Stimulated activated naive CD8-positive, alpha-beta T cell treated with anti-CD3 and anti-CD28 coated beads, Interleukin-15, amount 100 ng/mL, for 72 hours (primary cell): ENCODE results near the gene B3GNT7.
A peak's percentile ranks its signal among the peaks of the same experiment; 100 is the strongest.

Experiments used
- ATAC-seq: fragments of 150-1000 bp; cut with Tn5 transposase; 2 replicates; pipeline ENCODE4 v1.10.0; 2021; ENCODE audit warnings: mild to moderate bottlenecking, moderate library complexity
- DNase-seq, 2 donors: peaks; one replicate each; pipeline ENCODE4 v3.0.0; 2021 to 2022
- H3K27ac Mint-ChIP-seq, 2 donors: one replicate each; pipeline ENCODE4 v1.8.0; 2022; ENCODE audit warnings: mild to moderate bottlenecking in 2 of 2, mixed read lengths in 2 of 2, moderate library complexity in 2 of 2
- H3K27me3 Mint-ChIP-seq: one replicate; pipeline ENCODE4 v1.8.0; 2022; ENCODE audit warnings: mixed read lengths
- H3K4me1 Mint-ChIP-seq: one replicate; pipeline ENCODE4 v1.8.0; 2022; ENCODE audit warnings: mild to moderate bottlenecking, mixed read lengths
- H3K4me3 Mint-ChIP-seq, 2 donors: one replicate each; pipeline ENCODE4 v1.8.0; 2022; ENCODE audit warnings: mild to moderate bottlenecking in 2 of 2, mixed read lengths in 2 of 2, moderate library complexity in 1 of 2
- H3K9me3 Mint-ChIP-seq, 2 donors: one replicate each; pipeline ENCODE4 v1.8.0; 2022; ENCODE audit warnings: mixed read lengths in 2 of 2

Gene B3GNT7

DNA sequence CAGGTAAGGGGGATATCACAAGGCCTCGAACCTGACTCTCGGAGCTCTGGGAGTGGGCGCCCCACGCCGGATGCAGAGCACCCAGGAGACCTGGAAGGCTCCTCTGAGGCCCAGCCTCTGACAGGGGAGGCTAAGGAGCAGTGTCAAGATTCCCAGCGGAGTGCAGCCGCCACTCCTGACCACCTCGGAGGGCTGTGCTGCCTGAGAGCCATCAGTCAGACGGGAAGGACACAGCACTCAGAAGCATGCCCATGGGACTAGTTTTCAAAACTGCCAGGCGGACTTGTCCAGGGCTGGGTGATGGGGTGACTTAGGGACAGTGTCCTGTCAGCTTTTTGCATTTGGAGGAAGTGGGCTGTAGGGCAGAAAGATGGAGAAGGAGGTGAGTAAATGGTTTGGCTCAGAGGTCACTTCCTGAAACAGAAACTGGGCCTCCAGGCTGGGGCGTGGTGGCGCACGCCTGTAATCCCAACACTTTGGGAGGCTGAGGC, 34.6 kb upstream of the B3GNT7 start:
- H3K27ac Mint-ChIP-seq: no peak overlapping the region
- ATAC-seq (no peak), DNase-seq (no peak)
- no peak overlapping the region for H3K4me3 Mint-ChIP-seq
- no peaks in the 10 kb centered on the region for H3K27me3 Mint-ChIP-seq
- no peaks in the 10 kb centered on the region for H3K9me3 Mint-ChIP-seq
- H3K4me1 Mint-ChIP-seq: peaks cover 25% of the 10 kb centered on the region

DNA sequence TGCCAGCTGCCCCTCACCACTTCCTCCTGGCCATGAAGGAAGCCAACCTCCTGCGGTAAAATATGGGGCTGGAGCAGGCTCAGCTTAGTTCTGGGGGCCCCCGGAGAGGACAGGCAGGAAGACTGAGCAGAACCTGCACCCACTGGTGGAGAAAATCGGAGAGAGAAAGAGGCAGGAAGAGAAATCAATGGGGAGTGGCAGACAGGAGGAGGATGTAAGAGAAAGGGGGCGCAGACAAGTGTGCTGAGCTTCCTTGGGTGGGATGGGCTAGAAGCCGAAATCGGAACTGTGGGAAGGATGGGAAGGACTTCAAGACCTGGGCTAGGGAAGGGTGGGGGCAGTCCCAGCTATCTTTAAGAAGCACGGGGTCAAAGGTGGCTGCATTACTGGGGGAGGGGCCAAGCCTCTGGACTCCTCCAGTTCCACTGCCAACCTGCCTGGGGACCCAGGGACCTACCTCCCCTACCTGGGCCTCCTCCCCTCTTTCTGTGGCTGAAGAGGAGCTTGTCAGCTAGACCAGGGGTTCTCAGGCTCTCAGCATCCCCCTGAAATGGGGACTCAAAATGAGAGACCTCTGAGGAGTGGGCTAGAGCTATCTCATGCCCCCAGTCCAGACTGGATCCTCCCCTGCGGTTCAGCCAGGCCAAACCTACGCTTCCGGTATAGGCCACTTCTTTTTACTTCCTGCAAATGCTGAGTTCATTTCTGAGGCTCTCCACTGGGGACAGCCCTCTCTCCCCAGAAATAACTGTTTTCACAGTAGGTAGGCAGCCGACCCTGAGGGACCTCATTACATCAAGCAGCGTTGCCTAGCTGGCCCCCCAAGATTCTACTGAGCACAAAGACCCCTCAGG, 33.6 kb upstream of the B3GNT7 start:
- Mint-ChIP-seq H3K27ac (peak overlapping the region; percentile 65 to 87), H3K4me3 (peak overlapping the region; percentile 12 to 42), H3K4me1 (peaks cover 25% of the 10 kb centered on the region), H3K9me3 (no peaks in the 10 kb centered on the region), H3K27me3 (no peaks in the 10 kb centered on the region)
- ATAC-seq (peak; percentile 87), DNase-seq (peak; percentile 5 to 36)

DNA sequence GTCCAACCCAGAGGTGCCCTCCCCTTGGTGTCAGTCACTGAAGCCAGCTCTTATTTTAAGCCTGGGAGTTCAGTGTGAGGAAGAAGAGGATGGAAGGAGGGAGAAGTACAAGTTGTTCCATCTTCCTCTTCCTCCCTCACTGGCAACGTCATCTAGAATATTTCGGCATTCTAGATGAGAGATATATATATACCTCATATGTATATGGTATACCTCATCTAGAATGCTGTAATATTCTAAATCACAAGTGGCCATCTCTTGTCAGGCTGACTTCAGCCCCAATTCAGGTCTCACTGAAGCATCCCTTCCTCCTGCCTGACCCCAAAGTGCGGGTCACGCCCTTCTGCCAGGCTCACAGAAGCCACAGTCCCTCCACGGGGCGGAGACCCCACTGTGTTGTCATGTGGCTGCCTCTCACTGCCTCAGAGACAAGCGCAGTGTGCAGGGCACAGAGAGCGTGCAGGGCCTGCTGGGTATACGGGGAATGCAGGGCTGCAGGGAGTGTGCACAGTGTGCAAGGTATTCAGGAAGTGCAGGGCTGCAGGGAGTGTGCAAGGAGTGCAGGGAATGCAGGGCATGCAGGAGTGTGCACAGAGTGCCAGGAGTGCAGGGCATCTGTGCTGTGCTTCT, 32.8 kb upstream of the B3GNT7 start:
- H3K4me3 Mint-ChIP-seq: peak overlapping the region in 1 of 2 donors; percentile 42
- no peaks in the 10 kb centered on the region for H3K27me3 Mint-ChIP-seq
- H3K9me3 Mint-ChIP-seq: no peaks in the 10 kb centered on the region
- no peak for ATAC-seq
- peaks cover 25% of the 10 kb centered on the region for H3K4me1 Mint-ChIP-seq
- H3K27ac Mint-ChIP-seq: peak overlapping the region; percentile 12 to 65
- DNase-seq: no peak

DNA sequence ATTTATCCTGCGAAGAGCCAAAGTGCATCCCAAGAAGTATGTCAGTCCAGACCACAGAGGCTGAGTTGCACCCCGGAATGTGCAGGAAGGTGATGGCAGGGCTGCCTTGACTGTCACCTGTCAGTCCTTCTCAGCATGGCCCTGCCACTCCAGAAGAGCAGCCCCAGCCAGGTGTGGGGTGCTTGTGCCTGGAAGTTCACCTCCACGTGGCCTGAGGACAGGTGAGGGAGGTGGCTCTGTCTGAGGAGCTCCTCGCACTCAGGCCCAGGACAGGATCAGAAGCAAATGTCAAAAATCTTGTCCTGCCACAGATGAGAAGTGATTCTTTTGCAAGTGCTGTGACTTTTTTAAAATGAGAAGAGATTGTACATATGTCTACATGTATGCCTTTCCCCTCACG, 31.4 kb upstream of the B3GNT7 start:
- no peak for ATAC-seq
- no peak for DNase-seq
- H3K27me3 Mint-ChIP-seq: no peaks in the 10 kb centered on the region
- H3K4me1 Mint-ChIP-seq: peaks cover 25% of the 10 kb centered on the region
- no peak overlapping the region for H3K4me3 Mint-ChIP-seq
- H3K27ac Mint-ChIP-seq: no peak overlapping the region
- H3K9me3 Mint-ChIP-seq: no peaks in the 10 kb centered on the region

DNA sequence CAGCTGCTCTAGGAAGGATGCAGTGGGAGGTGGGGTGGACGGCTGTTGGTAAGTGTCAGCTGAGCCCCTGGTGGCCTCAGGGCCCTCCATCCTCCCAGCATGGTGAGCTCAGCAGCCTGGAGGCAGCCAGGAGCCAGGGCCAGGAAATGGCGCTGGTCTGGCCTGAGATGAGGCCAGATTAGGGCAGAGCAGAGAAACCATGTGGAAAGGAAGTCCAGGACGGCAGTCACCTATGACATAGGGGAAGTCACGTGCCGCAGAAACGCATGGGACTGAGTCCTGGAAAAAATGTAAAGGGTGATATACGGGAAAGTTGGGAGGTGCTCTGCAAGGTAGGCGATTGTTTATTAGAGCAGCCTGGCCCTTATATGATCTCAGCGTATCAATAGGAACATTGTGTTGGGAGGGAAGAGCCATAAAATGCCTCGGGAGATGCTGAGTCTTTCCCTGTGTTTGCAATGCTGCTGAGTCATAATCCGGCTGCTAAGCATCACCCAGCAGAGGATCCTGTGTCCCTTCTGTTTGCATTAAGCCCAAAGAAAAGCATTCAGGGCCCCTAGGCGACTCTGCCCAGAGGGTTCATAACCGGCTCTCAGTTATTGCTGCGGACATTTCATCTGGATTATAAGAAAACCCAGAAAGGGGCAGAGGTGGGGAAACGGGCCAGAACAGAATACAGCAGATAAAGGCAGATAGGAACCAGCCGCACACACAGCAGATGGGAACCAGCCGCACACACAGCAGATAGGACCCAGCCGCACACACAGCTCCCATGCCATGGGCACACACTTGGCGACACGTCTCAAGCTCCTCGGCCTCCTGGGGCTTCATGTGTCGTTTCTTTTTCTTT, 30.3 kb upstream of the B3GNT7 start:
- peaks cover 25% of the 10 kb centered on the region for H3K4me1 Mint-ChIP-seq
- H3K9me3 Mint-ChIP-seq: no peaks in the 10 kb centered on the region
- DNase-seq (no peak), ATAC-seq (no peak)
- no peak overlapping the region for H3K4me3 Mint-ChIP-seq
- no peaks in the 10 kb centered on the region for H3K27me3 Mint-ChIP-seq
- H3K27ac Mint-ChIP-seq: peak overlapping the region; percentile 7 to 90

DNA sequence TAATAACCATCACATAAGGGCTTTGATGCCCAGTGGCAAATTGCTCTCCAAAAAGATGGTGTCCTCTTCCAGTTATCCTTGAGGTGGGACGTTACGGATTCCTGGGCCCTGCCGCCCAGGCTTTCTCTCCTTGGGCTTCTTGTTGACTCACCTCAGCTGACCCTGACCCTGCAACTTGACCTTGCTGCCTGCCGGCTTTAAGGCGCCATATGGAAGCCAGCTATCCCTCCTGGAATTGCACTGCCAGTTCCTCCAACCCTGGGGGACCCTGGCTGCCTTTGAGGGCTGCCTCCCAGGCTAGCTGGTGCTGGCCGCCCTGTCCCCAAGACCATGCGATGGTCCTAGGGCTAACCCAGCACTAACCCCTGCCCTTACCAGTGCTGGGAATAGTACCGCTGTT, 28.3 kb upstream of the B3GNT7 start:
- no peaks in the 10 kb centered on the region for H3K27me3 Mint-ChIP-seq

DNA sequence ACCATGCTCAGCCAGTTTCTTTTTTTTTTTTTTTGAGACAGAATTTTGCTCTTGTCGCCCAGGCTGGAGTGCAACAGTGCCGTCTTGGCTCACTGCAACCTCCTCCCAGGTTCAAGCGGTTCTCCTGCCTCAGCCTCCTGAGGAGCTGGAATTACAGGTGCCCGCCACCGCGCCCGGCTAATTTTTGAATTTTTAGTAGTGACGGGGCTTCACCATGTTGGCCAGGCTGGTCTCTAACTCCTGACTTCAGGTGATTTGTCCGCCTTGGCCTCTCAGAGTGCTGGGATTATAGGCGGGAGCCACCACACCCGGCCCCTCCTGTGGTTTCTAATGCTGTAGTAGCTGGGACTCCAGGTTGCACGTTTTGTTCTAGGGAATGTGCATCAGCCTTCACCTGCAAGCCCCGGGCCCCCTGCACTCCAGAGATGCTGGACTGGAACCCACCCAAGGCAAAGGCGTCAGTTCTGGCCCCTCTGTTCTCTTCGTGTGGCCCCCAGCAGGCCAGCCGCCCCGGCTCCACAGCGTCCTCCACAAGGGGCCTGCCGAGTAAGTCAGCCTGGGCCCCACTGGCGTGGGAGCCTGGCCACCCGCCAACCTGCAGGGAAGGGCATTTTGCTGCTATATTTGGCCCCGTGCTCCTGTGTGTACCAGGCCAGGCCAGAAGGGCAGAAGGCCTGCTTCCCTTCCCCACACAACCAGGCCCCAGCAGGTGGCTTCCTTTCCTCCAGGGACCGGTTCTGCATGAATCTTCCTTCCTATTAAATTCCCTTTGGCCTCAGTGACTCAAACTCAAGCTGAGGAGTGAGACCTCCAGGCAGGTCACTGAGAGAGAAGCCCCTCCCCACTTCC, 25.7 kb upstream of the B3GNT7 start:
- Mint-ChIP-seq H3K9me3 (no peaks in the 10 kb centered on the region), H3K4me3 (no peak overlapping the region), H3K4me1 (no peaks in the 10 kb centered on the region), H3K27ac (no peak overlapping the region), H3K27me3 (no peaks in the 10 kb centered on the region)
- DNase-seq: no peak
- no peak for ATAC-seq

More for the DNA sequence above, 28.3 kb upstream of the B3GNT7 start:
- ATAC-seq: no peak
- no peak overlapping the region for H3K4me3 Mint-ChIP-seq
- peak overlapping the region in 1 of 2 donors; percentile 78 for H3K27ac Mint-ChIP-seq
- peaks cover 10% of the 10 kb centered on the region for H3K4me1 Mint-ChIP-seq
- DNase-seq: no peak
- no peaks in the 10 kb centered on the region for H3K9me3 Mint-ChIP-seq

DNA sequence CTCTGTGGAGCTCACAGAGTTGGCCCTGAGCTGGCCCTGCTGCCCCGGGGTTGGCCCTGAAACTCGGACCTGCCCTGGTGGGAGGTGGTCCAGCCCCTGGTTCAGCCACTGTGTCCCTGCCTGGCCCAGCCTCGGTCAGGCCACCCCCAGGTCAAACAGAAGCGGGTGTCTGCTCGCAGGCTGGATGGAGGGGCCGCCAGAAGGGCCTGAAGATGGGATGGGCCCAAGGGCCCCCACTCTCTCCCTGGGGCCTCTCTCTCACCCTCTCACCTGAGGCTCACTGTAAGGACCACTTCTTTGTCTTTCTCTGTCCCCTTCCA, 25.1 kb upstream of the B3GNT7 start:
- H3K9me3 Mint-ChIP-seq: no peaks in the 10 kb centered on the region
- ATAC-seq (peak; percentile 33), DNase-seq (no peak)
- no peak overlapping the region for H3K27ac Mint-ChIP-seq
- no peaks in the 10 kb centered on the region for H3K27me3 Mint-ChIP-seq
- no peak overlapping the region for H3K4me3 Mint-ChIP-seq
- no peaks in the 10 kb centered on the region for H3K4me1 Mint-ChIP-seq

DNA sequence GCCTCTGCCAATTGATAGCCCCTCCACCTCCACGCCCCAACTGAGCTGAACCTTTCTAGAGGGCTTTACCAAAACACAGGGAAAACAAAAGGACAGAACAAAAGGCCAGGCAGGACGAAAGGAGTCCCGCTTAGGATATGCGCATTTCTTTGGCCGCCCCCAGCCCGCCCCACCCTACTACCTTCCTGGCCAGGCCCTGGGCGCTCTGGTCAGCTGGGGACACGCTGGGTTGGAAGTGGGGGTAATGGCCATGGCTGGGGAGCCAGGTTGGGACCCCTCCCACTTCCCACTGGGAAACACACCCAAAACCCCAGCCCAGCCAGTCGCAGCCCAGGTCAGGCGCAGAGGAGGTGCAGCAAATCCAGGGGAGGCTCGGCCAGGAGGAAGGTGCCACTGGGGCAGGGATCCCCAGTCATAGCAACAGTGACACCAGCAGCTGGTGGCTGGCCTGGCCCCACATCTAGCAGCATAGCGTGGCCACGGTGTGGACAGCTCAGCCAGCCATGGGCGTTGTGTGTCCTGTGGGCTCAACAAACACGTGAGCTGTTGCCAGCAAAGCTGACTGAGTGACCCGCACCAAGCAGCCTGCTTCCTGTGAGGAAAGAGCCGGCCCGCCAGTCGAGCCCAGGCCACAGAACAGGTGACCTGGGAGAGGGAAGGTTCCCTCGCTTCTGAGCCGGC, 24.6 kb upstream of the B3GNT7 start:
- no peaks in the 10 kb centered on the region for H3K9me3 Mint-ChIP-seq

DNA sequence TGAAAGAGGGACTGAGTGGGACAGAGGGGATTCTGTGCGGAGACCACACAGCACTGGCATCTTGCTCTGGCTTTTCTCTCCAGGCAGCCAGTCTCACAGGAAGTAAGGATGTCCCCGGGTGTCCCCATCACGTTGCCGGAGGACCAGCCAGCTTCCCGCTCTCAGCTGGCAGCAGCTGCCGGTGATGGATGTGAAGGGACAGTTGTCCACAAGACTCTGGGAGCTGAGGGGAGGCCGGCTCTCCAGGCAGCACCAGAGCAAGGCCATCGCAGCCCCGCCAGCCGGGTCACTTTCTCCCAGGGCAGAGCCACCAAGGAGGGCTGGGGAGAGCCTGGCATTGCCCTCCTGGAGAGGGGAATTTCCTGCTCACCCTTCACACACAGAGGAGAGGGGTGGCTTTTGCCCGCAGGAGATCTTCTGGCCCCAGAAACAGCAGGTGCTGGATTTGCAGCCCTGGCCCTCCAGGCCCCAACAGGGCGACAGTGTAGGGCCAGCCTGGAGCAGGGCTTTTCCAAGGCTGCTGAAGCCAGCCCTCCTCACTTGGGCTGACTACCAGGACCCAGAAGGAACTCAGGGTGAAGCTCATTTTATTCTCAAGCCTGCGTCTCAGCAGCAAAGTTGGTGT, 24.0 kb upstream of the B3GNT7 start:
- Mint-ChIP-seq H3K27me3 (no peaks in the 10 kb centered on the region), H3K27ac (no peak overlapping the region), H3K4me1 (no peaks in the 10 kb centered on the region), H3K4me3 (no peak overlapping the region), H3K9me3 (no peaks in the 10 kb centered on the region)
- ATAC-seq (no peak), DNase-seq (no peak)

More for the DNA sequence above, 24.6 kb upstream of the B3GNT7 start:
- no peak for ATAC-seq
- no peaks in the 10 kb centered on the region for H3K4me1 Mint-ChIP-seq
- no peaks in the 10 kb centered on the region for H3K27me3 Mint-ChIP-seq
- DNase-seq: no peak
- no peak overlapping the region for H3K27ac Mint-ChIP-seq
- H3K4me3 Mint-ChIP-seq: no peak overlapping the region

DNA sequence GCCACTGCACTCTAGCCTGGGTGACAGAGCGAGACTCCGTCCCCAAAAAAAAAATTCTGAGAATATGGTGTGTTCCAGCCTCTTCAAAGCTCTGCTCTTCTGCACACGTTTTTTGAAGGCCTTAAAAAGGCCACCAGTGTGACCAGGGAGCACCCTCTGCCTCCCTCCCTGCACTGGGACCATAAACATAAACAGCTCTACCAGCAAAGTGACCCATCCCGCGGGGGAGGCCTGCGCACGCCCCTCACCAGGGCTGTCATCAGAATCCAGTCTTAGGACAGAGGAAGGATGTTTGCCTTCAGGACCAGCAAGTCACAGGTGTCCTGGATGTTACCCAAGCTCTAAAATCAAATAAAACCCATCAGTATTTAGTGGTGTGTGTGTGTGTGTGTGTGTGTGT, 23.2 kb upstream of the B3GNT7 start:
- DNase-seq: no peak
- Mint-ChIP-seq H3K4me3 (no peak overlapping the region), H3K9me3 (no peaks in the 10 kb centered on the region), H3K27ac (no peak overlapping the region), H3K27me3 (no peaks in the 10 kb centered on the region), H3K4me1 (no peaks in the 10 kb centered on the region)
- ATAC-seq: no peak

DNA sequence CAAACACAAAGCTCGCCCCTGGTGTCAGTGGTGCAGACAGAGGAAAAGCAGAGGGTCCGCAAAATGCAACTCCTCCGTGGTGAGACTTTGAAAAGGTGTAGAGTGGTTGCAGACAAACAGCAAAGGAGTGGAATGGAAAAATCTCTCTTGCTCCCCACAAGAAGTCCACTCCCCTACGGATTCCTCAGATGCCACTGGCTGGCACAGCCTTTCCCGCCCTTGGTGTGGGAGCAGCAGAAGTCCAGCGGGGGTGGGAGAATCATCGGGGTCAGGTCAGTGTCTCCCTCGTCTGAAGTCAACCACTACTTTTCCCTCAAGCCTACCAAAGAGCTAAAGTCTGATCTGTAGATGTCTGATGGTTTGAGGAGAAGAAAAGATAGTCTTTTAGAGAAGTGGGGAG, 22.3 kb upstream of the B3GNT7 start:
- Mint-ChIP-seq H3K9me3 (no peaks in the 10 kb centered on the region), H3K4me3 (no peak overlapping the region), H3K27me3 (no peaks in the 10 kb centered on the region), H3K4me1 (no peaks in the 10 kb centered on the region), H3K27ac (no peak overlapping the region)
- DNase-seq (no peak), ATAC-seq (no peak)

DNA sequence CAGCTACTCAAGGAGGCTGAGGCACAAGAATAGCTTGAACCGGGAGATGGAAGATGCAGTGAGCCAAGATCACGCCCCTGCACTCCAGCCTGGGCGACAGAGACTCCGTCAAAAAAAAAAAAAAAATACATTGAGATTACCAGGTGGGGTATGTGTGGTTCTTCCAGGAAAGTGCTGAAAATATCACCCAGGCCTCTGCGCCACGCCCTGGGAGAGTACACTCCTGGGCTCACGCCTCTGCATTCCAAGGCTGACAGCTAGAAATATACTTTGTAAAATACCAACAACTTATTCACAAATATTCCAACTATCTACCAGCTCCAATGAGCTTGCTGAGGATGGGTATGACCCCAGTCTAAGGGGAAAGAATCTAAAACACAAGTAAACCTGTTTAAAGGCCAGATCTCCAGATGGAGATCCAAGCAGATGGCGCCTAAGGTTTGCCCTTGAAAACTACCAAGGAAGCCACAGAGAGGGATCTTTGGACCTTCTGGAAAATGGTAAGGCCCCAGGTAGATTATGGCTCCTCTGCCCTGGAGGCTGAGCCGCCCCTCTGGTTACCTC, 21.6 kb upstream of the B3GNT7 start:
- Mint-ChIP-seq H3K4me1 (no peaks in the 10 kb centered on the region), H3K27ac (no peak overlapping the region), H3K4me3 (no peak overlapping the region), H3K27me3 (no peaks in the 10 kb centered on the region), H3K9me3 (no peaks in the 10 kb centered on the region)
- DNase-seq (no peak), ATAC-seq (no peak)

DNA sequence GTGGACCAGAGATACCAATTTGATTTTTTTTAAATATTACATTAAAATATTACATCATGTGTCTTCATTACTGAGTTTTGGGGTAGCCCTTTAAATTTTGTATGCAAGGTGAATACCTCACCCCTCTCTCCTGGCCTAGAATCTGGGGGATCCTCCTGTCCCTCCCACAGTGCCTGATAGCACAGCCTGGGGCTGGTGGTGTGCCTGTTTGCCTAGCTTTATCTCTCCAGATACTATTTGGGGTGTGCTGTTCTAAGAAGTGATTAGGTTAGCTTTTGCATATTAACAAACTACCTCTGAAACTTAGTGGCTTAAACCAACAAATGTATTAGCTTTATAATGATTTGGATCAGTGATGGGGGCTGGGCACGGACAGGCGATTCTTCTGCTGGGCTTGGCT, 20.7 kb upstream of the B3GNT7 start:
- Mint-ChIP-seq H3K27ac (no peak overlapping the region), H3K4me1 (no peaks in the 10 kb centered on the region), H3K9me3 (no peaks in the 10 kb centered on the region), H3K27me3 (no peaks in the 10 kb centered on the region), H3K4me3 (no peak overlapping the region)
- DNase-seq (no peak), ATAC-seq (no peak)
